Suppressor macrophage treated with lipopolysaccharide for 1 hour (primary cell): ENCODE measurements around the gene ZNRF2.

Source experiments
- DNase-seq, 3 donors: peaks; one replicate each; pipeline ENCODE4 v3.0.0-alpha.2; 2020 to 2022

Gene ZNRF2

GRCh38 chr7:30284298-30285066 is at the start of gene ZNRF2:
ZNRF2 (plus strand) TSS chr7:30284597; CDS start chr7:30285358, 761 bp downstream.
- peak; percentile 96 to 99 (median 98) for DNase-seq

- peak; percentile 88 to 98 (median 96) for DNase-seq
Measured at GRCh38 chr7:30237271-30237695, 47.1 kb upstream of the ZNRF2 start.

- DNase-seq, result peak; percentile 74 to 93 (median 78)
Measured at GRCh38 chr7:30238721-30239441, 45.5 kb upstream of the ZNRF2 start.

- peak; percentile 70 to 84 (median 76) for DNase-seq
Measured at GRCh38 chr7:30240106-30240800, 44.1 kb upstream of the ZNRF2 start.

- no peak for DNase-seq
Measured at GRCh38 chr7:30241767-30242166, 42.6 kb upstream of the ZNRF2 start.

- no peak for DNase-seq
Measured at GRCh38 chr7:30244340-30244739, 40.1 kb upstream of the ZNRF2 start.

GRCh38 chr7:30245913-30246312 is 38.5 kb upstream of the ZNRF2 start:
- DNase-seq, result no peak

GRCh38 chr7:30246392-30246791 is 38.0 kb upstream of the ZNRF2 start:
- no peak for DNase-seq

GRCh38 chr7:30247541-30248401 is 36.6 kb upstream of the ZNRF2 start:
- DNase-seq, result no peak

GRCh38 chr7:30249316-30249715 is 35.1 kb upstream of the ZNRF2 start:
- peak; percentile 65 to 73 (median 72) for DNase-seq

- no peak for DNase-seq
Measured at GRCh38 chr7:30249986-30250774, 34.2 kb upstream of the ZNRF2 start.

GRCh38 chr7:30251708-30252329 is 32.6 kb upstream of the ZNRF2 start:
- no peak for DNase-seq

GRCh38 chr7:30252885-30253795 is 31.3 kb upstream of the ZNRF2 start:
- DNase-seq, result peak; percentile 51 to 69 (median 61)

- no peak for DNase-seq
Measured at GRCh38 chr7:30253796-30254165, 30.6 kb upstream of the ZNRF2 start.

- no peak for DNase-seq
Measured at GRCh38 chr7:30254248-30254647, 30.1 kb upstream of the ZNRF2 start.

- DNase-seq, result no peak
Measured at GRCh38 chr7:30254717-30255063, 29.7 kb upstream of the ZNRF2 start.

GRCh38 chr7:30255064-30255769 is 29.2 kb upstream of the ZNRF2 start:
- no peak for DNase-seq

- DNase-seq, result no peak
Measured at GRCh38 chr7:30256349-30256858, 28.0 kb upstream of the ZNRF2 start.

GRCh38 chr7:30260246-30260768 is 24.1 kb upstream of the ZNRF2 start:
- DNase-seq, result no peak
